Endothelial cell of umbilical vein (primary cell): ENCODE data around the gene ERICH6B. TPM values are rescaled to one million over a fixed set of nuclear protein-coding genes. Genes with fewer than 3 reads are reported as not detected.
"Not testable (repeated sequence)": the region's sequence is repeated elsewhere in the genome, so short reads cannot be mapped to it uniquely, and the experiment has no call there.

ENCODE experiments used
- BruUV-seq: library from RNA; stranded (reverse); fragments of 400-500 nt; replicated peaks from 2 replicates; lab custom pipeline; 2021; lab: Mats Ljungman, UMichigan
- CTCF ChIA-PET: fragments of 300-600, 350-600 bp; sonication (Branson Sonifier 250); formaldehyde crosslinking; loops from one replicate; lab custom pipeline; 2021; ENCODE audit warnings: antibody characterized with exemption, inconsistent platforms; lab: Charles Lee
- POLR2A ChIA-PET: fragments of 300-600, 350-600 bp; sonication (Branson Sonifier 250); formaldehyde crosslinking; loops from one replicate; lab custom pipeline; 2021; ENCODE audit warnings: antibody characterized with exemption, inconsistent platforms; lab: Charles Lee
- DNase-seq: peaks from one replicate; pipeline ENCODE4 v3.0.0-alpha.2; 2011; ENCODE audit warnings: low read depth, low spot score
- FAIRE-seq: peaks from 2 replicates; lab custom pipeline; 2011; peaks lifted over from hg19 to GRCh38; lab: Jason Lieb, UNC
- H2AFZ ChIP-seq: 2 replicates; pipeline ENCODE4 v1.6.0; 2012; ENCODE audit warnings: low read depth, low read length, control low read depth, inconsistent platforms
- H3K27ac ChIP-seq: 2 replicates; pipeline ENCODE4 v1.5.1; 2011; ENCODE audit warnings: low read depth, mild to moderate bottlenecking, control low read depth, low read length, moderate library complexity; ENCODE audit not compliant: insufficient read depth
- H3K27me3 ChIP-seq, 2 experiments: 2 replicates each; pipeline versions ENCODE4 v1.6.0 to v1.6.1; 2011; ENCODE audit warnings: low read length in 2 of 2, mixed read lengths in 1 of 2; ENCODE audit not compliant: control insufficient read depth in 2 of 2, insufficient read depth in 2 of 2
- H3K36me3 ChIP-seq, 2 experiments: 2 replicates in 1 of 2; 3 replicates in 1 of 2; pipeline ENCODE4 v1.5.1; 2011; ENCODE audit warnings: low read length in 2 of 2, mild to moderate bottlenecking in 1 of 2, moderate library complexity in 1 of 2; ENCODE audit not compliant: control insufficient read depth in 2 of 2, insufficient read depth in 2 of 2; ENCODE audit errors: extremely low read depth in 1 of 2
- H3K4me1 ChIP-seq: 3 replicates; pipeline ENCODE4 v1.5.1; 2011; ENCODE audit warnings: mild to moderate bottlenecking, low read length; ENCODE audit not compliant: control insufficient read depth, insufficient read depth; ENCODE audit errors: extremely low read depth
- H3K4me2 ChIP-seq: 2 replicates; pipeline ENCODE4 v1.6.1; 2011; ENCODE audit warnings: low read length, control low read depth, mixed read lengths; ENCODE audit not compliant: insufficient read depth
- H3K4me3 ChIP-seq, 3 experiments: fragments of 200-600 bp in 1 of 3; sonication (generic), shearing (Covaris generic) in 1 of 3; replicated peaks in 1 of 3; 2 replicates each; pipeline ENCODE4 v1.5.1; 2011 to 2016; ENCODE audit warnings: control low read depth in 3 of 3, low read length in 3 of 3, mild to moderate bottlenecking in 2 of 3, inconsistent platforms in 1 of 3, low read depth in 1 of 3, moderate library complexity in 1 of 3; ENCODE audit not compliant: insufficient read depth in 1 of 3
- H3K79me2 ChIP-seq: 2 replicates; pipeline ENCODE4 v1.6.0; 2012; ENCODE audit warnings: low read length, inconsistent platforms; ENCODE audit not compliant: control insufficient read depth, insufficient read depth
- H3K9ac ChIP-seq: replicated peaks from 2 replicates; pipeline ENCODE3; 2011; ENCODE audit warnings: low read length, control low read depth; ENCODE audit not compliant: insufficient read depth; ENCODE audit errors: extremely low read depth
- H3K9me1 ChIP-seq: replicated peaks from 3 replicates; pipeline ENCODE4 v1.6.0; 2011; ENCODE audit warnings: mild to moderate bottlenecking, low read length; ENCODE audit not compliant: control insufficient read depth, insufficient read depth; ENCODE audit errors: extremely low read depth
- H3K9me3 ChIP-seq: replicated peaks from 2 replicates; pipeline ENCODE4 v1.5.1; 2012; ENCODE audit warnings: low read length, inconsistent platforms; ENCODE audit not compliant: control insufficient read depth, insufficient read depth
- H4K20me1 ChIP-seq: replicated peaks from 2 replicates; pipeline ENCODE3; 2011; ENCODE audit warnings: mild to moderate bottlenecking, low read length; ENCODE audit not compliant: control insufficient read depth, insufficient read depth; ENCODE audit errors: extremely low read depth
- CTCF ChIP-seq, 2 donors: IDR thresholded peaks; 1 replicate in 1 of 2; 2 replicates in 1 of 2; pipeline ENCODE4 v1.5.1; 2011; ENCODE audit warnings: low read length in 2 of 2, mild to moderate bottlenecking in 2 of 2, moderate library complexity in 2 of 2, control low read depth in 1 of 2, inconsistent platforms in 1 of 2, low read depth in 1 of 2; ENCODE audit not compliant: insufficient read depth in 1 of 2; ENCODE audit errors: extremely low read depth in 1 of 2
- EZH2 ChIP-seq: IDR thresholded peaks from 2 replicates; pipeline ENCODE4 v1.6.1; 2012; ENCODE audit warnings: borderline replicate concordance, low read depth, mild to moderate bottlenecking, moderate library complexity, low read length, inconsistent platforms; ENCODE audit not compliant: severe bottlenecking
- FOS ChIP-seq: IDR thresholded peaks from 2 replicates; pipeline ENCODE4 v1.6.1; 2011; ENCODE audit warnings: mild to moderate bottlenecking, low read length, moderate library complexity, borderline replicate concordance; ENCODE audit not compliant: insufficient read depth
- JUN ChIP-seq: IDR thresholded peaks from 2 replicates; pipeline ENCODE4 v1.6.1; 2011; ENCODE audit warnings: borderline replicate concordance, low read depth; ENCODE audit not compliant: insufficient read length, insufficient read depth
- MYC ChIP-seq: IDR thresholded peaks from one replicate; pipeline ENCODE4 v1.6.1; 2011; ENCODE audit warnings: mild to moderate bottlenecking, low read depth, low read length
- POLR2A ChIP-seq: IDR thresholded peaks from 2 replicates; pipeline ENCODE4 v1.6.1; 2012; ENCODE audit warnings: low read depth, mild to moderate bottlenecking, control low read depth, low read length
- POLR2AphosphoS5 ChIP-seq: IDR thresholded peaks from 2 replicates; pipeline ENCODE4 v1.6.1; 2012; ENCODE audit warnings: low read depth, mild to moderate bottlenecking, control low read depth, low read length, moderate library complexity; ENCODE audit not compliant: insufficient read depth
- dilution Hi-C: fragments of 300-500 bp; cut with MboI; formaldehyde crosslinking; loops from one replicate; pipeline ENCODE4 v1.15.0; 2019; ENCODE audit warnings: low sequenced_read_pairs; ENCODE audit not compliant: extremely low pct_ligation_motif_present
- intact Hi-C: fragments of 100-400 bp; cut with micrococcal nuclease; formaldehyde crosslinking; loops from one replicate; pipeline ENCODE4 v1.10.0; 2022
- polyA plus RNA-seq, 4 experiments: library from polyadenylated mRNA; depleted of rRNA in 3 of 4; stranded (reverse) in 3 of 4; unstranded in 1 of 4; fragments of >200 nt; gene quantifications; 2 replicates each; pipeline versions ENCODE4 v1.2.1 to v1.2.3, GENCODE V29; 2011 to 2012; ENCODE audit warnings: missing spikeins in 1 of 4
- total RNA-seq: library from RNA; stranded (reverse); gene quantifications from 2 replicates; pipeline ENCODE4 v1.2.3, GENCODE V29; 2021
- TF ChIP-seq, protein P1 (sequence below): IDR thresholded peaks from 2 replicates; pipeline ENCODE4 v1.6.1; 2011; ENCODE audit not compliant: insufficient read depth, insufficient read length

Gene ERICH6B
- total and polyA plus RNA-seq, 2 donors (not counting 3 experiments of a cell fraction or from before 2014, with no cell fraction given) = not detected

- H3K36me3 ChIP-seq = no peaks in the 10 kb centered on the region
- H3K27me3 ChIP-seq = no peaks in the 10 kb centered on the region
- no peak overlapping the region for H3K4me2 ChIP-seq
- dilution Hi-C loops = no loop called here
- FAIRE-seq = no peak
- no peak for DNase-seq
- no peak overlapping the region for H2AFZ ChIP-seq
- H3K27ac ChIP-seq = no peak overlapping the region
- H3K9me3 ChIP-seq = no peaks in the 10 kb centered on the region
- no peaks in the 10 kb centered on the region for H3K79me2 ChIP-seq
- no peaks in the 10 kb centered on the region for H3K4me1 ChIP-seq
- H4K20me1 ChIP-seq = no peaks in the 10 kb centered on the region
- H3K4me3 ChIP-seq = no peak overlapping the region
- BruUV-seq = no TSS peak
- ChIA-PET CTCF (no interaction called here), POLR2A (no interaction called here)
- TF ChIP-seq JUN (no peak), EZH2 (no peak), MYC (no peak), FOS (no peak), POLR2AphosphoS5 (no peak), CTCF (IDR thresholded peaks at IDR 0.05; ENCODE audit: extremely low read depth in 1 of 2, insufficient read depth in 1 of 2, low read depth in 1 of 2, low read length in 2 of 2) (no peak), POLR2A (no peak)
- TF ChIP-seq, protein P1, sequence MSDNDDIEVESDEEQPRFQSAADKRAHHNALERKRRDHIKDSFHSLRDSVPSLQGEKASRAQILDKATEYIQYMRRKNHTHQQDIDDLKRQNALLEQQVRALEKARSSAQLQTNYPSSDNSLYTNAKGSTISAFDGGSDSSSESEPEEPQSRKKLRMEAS = no peak
- intact Hi-C loops = no loop called here
- H3K9ac ChIP-seq = no peak overlapping the region
- no peaks in the 10 kb centered on the region for H3K9me1 ChIP-seq
Measured at GRCh38 chr13:45662162-45662561, 46.6 kb upstream of the ERICH6B start.

DNA sequence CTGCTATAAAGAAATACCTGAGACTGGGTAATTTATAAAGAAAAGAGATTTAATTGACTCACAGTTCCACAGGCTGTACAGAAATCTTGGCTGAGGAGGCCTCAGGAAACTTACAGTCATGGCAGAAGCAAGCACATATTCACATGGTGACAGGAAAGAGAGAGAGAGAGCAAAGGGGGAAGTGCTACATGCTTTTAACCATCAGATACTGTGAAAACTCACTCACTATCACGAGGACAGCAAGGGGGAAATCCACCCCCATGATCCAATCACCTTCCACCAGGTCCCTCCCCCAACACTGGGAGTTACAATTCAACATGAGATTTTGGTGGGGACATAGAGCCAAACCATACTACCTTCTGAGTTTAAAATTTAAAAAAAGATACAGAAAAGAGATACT is 44.9 kb upstream of the ERICH6B start:
- H3K27me3 ChIP-seq, BruUV-seq, H3K27ac ChIP-seq, H3K4me1 ChIP-seq, CTCF ChIA-PET, H3K36me3 ChIP-seq, POLR2A ChIA-PET, H3K9ac ChIP-seq, H2AFZ ChIP-seq, H3K9me3 ChIP-seq, H4K20me1 ChIP-seq, H3K9me1 ChIP-seq, DNase-seq, FAIRE-seq, dilution Hi-C loops, H3K4me3 ChIP-seq, H3K4me2 ChIP-seq, intact Hi-C loops, H3K79me2 ChIP-seq: not testable (repeated sequence)
